HepG2 (cell line): ENCODE data around the gene FECH. TPM values are rescaled to one million over a fixed set of nuclear protein-coding genes. Genes with fewer than 3 reads are reported as not detected.

Experiments
- ATAC-seq: fragments of 200-7000 bp; cut with Tn5 transposase; 3 replicates; pipeline ENCODE4 v1.9.1; 2020; ENCODE audit warnings: mild to moderate bottlenecking, moderate library complexity
- BruUV-seq: library from RNA; stranded (reverse); fragments of 400-500 nt; replicated peaks from 2 replicates; lab custom pipeline; 2021; lab: Mats Ljungman, UMichigan
- CTCF ChIA-PET: fragments of 300-600 bp; formaldehyde crosslinking; extraction: SDS; loops from one replicate; lab custom pipeline; 2021; ENCODE audit warnings: low total read pairs, inconsistent platforms, low intra/inter-chr PET ratio; lab: Yijun Ruan, JAX
- POLR2A ChIA-PET: fragments of 350-600 bp; sonication (Branson Sonifier 250); formaldehyde crosslinking; loops from one replicate; lab custom pipeline; 2020; ENCODE audit warnings: antibody characterized with exemption, inconsistent platforms; lab: Yijun Ruan, JAX
- DNase-seq: peaks from one replicate; pipeline ENCODE4 v3.0.0-alpha.2; 2015; ENCODE audit warnings: low spot score
- FAIRE-seq: peaks from 3 replicates; lab custom pipeline; 2011; peaks lifted over from hg19 to GRCh38; lab: Jason Lieb, UNC
- H2AFZ ChIP-seq: one replicate; pipeline ENCODE4 v1.6.1; 2011; ENCODE audit warnings: low read length, inconsistent platforms
- H3K27ac ChIP-seq: fragments of 300-600 bp; 3 replicates; pipeline ENCODE4 v1.8.0; 2011; ENCODE audit warnings: mixed run types, mild to moderate bottlenecking, mixed read lengths, low read length, inconsistent platforms; ENCODE audit not compliant: insufficient read depth; ENCODE audit errors: extremely low read length
- H3K27me3 ChIP-seq, 2 experiments: fragments of 200-600 bp in 1 of 2; 2 replicates in 1 of 2; 3 replicates in 1 of 2; pipeline versions ENCODE4 v1.6.0 to v1.8.0; 2011; ENCODE audit warnings: low read length in 2 of 2, mild to moderate bottlenecking in 2 of 2, moderate library complexity in 2 of 2, inconsistent platforms in 1 of 2; ENCODE audit not compliant: insufficient read depth in 2 of 2, control insufficient read depth in 1 of 2
- H3K36me3 ChIP-seq, 2 experiments: fragments of 200-600 bp in 1 of 2; replicated peaks in 1 of 2; 2 replicates in 1 of 2; 3 replicates in 1 of 2; pipeline versions ENCODE4 v1.5.1 to v1.8.0; 2011; ENCODE audit warnings: low read length in 2 of 2, inconsistent platforms in 1 of 2; ENCODE audit not compliant: insufficient read depth in 2 of 2, control insufficient read depth in 1 of 2
- H3K4me1 ChIP-seq: 2 replicates; pipeline ENCODE4 v1.5.1; 2012; ENCODE audit warnings: low read length, inconsistent platforms; ENCODE audit not compliant: insufficient read depth
- H3K4me2 ChIP-seq: 2 replicates; pipeline ENCODE4 v1.6.0; 2011; ENCODE audit warnings: low read depth, low read length, inconsistent platforms
- H3K4me3 ChIP-seq, 3 experiments: fragments of 200-600 bp in 1 of 3; sonication (generic), shearing (Covaris generic) in 1 of 3; replicated peaks in 1 of 3; 2 replicates each; pipeline ENCODE4 v1.5.1; 2011 to 2016; ENCODE audit warnings: low read length in 3 of 3, inconsistent platforms in 2 of 3, low read depth in 2 of 3, mild to moderate bottlenecking in 2 of 3, control low read depth in 1 of 3, mixed read lengths in 1 of 3; ENCODE audit not compliant: insufficient read depth in 1 of 3
- H3K79me2 ChIP-seq: one replicate; pipeline ENCODE4 v1.6.1; 2011; ENCODE audit warnings: low read length, inconsistent platforms; ENCODE audit not compliant: insufficient read depth
- H3K9ac ChIP-seq: 2 replicates; pipeline ENCODE4 v1.6.0; 2011; ENCODE audit warnings: mild to moderate bottlenecking, low read depth, low read length, inconsistent platforms; ENCODE audit not compliant: insufficient read depth
- H3K9me3 ChIP-seq: 2 replicates; pipeline ENCODE4 v1.5.1; 2012; ENCODE audit warnings: mild to moderate bottlenecking, low read length
- H4K20me1 ChIP-seq: 2 replicates; pipeline ENCODE4 v1.6.0; 2011; ENCODE audit warnings: inconsistent platforms, mild to moderate bottlenecking, low read length, moderate library complexity; ENCODE audit not compliant: insufficient read depth
- ERF ChIP-seq: IDR thresholded peaks from 2 replicates; pipeline ENCODE4 v1.6.1; 2018; ENCODE audit warnings: missing biosample characterization, missing genetic modification reagents
- FOSL2 ChIP-seq: sonication (generic); formaldehyde crosslinking; IDR thresholded peaks from 2 replicates; pipeline ENCODE4 v1.4.0; 2020; ENCODE audit warnings: missing genetic modification reagents
- HNRNPLL ChIP-seq: fragments of 200-400 bp; formaldehyde crosslinking; IDR thresholded peaks from 2 replicates; pipeline ENCODE4 v1.6.1; 2017; ENCODE audit warnings: mild to moderate bottlenecking, low read depth, low read length; ENCODE audit not compliant: poor library complexity, severe bottlenecking
- KAT7 ChIP-seq: IDR thresholded peaks from 2 replicates; pipeline ENCODE4 v1.6.1; 2018; ENCODE audit warnings: borderline replicate concordance, missing compliant biosample characterization
- RAD51 ChIP-seq: fragments of 450-650 bp; IDR thresholded peaks from 2 replicates; pipeline ENCODE4 v1.6.1; 2016; ENCODE audit warnings: borderline replicate concordance
- ZKSCAN1 ChIP-seq: fragments of 150-350 bp; IDR thresholded peaks from 2 replicates; pipeline ENCODE4 v1.6.1; 2014; ENCODE audit warnings: low read length
- ZNF484 ChIP-seq: sonication (generic); formaldehyde crosslinking; IDR thresholded peaks from 2 replicates; pipeline ENCODE4 v1.5.1; 2020; ENCODE audit warnings: mild to moderate bottlenecking, low read depth, missing genetic modification reagents, borderline replicate concordance
- ZNF781 ChIP-seq: sonication (generic); formaldehyde crosslinking; IDR thresholded peaks from 2 replicates; pipeline ENCODE4 v1.5.1; 2020; ENCODE audit warnings: borderline replicate concordance, mild to moderate bottlenecking, missing genetic modification reagents; ENCODE audit errors: not compliant biosample characterization
- ZNF83 ChIP-seq: sonication (generic); formaldehyde crosslinking; IDR thresholded peaks from 2 replicates; pipeline ENCODE4 v1.4.0; 2020; ENCODE audit warnings: missing genetic modification reagents, mild to moderate bottlenecking, borderline replicate concordance
- ZSCAN20 ChIP-seq: sonication (generic); formaldehyde crosslinking; IDR thresholded peaks from 2 replicates; pipeline ENCODE4 v1.4.0; 2020; ENCODE audit warnings: missing genetic modification reagents, mild to moderate bottlenecking, borderline replicate concordance
- WGBS: methylation state at CpG from one replicate; pipeline ENCODE4 v1.1.6; 2017; ENCODE audit warnings: low lambda C conversion rate; 5-methylcytosine and 5-hydroxymethylcytosine counted together
- in situ Hi-C: cut with HindIII; loops from 2 replicates; pipeline ENCODE4 v1.10.0; 2017; ENCODE audit warnings: low pct_unique_long_range_greater_than_20kb; ENCODE audit not compliant: extremely low pct_ligation_motif_present
- intact Hi-C: fragments of 100-400 bp; cut with micrococcal nuclease; formaldehyde crosslinking; loops from one replicate; pipeline ENCODE4 v1.10.0; 2022; ENCODE audit not compliant: unreplicated experiment
- polyA plus RNA-seq, 8 experiments: library from polyadenylated mRNA; depleted of rRNA in 3 of 8; stranded (reverse) in 7 of 8; unstranded in 1 of 8; fragments of >200 nt; fragmentation: Illumina TruSeq in 4 of 8; extraction: Trizol in 4 of 8; gene quantifications; 2 replicates each; pipeline versions ENCODE4 v1.2.1 to v1.2.3, GENCODE V29; 2011 to 2016; ENCODE audit warnings: low read depth in 4 of 8, missing spikeins in 1 of 8, mixed read lengths in 1 of 8; ENCODE audit not compliant: insufficient read depth in 1 of 8
- total RNA-seq, 5 experiments: library from RNA; depleted of rRNA; stranded (reverse); fragments of >200 nt; fragmentation: Illumina TruSeq; extraction: Trizol; gene quantifications; 2 replicates each; pipeline ENCODE4 v1.2.3, GENCODE V29; 2016; ENCODE audit warnings: low read depth in 1 of 5
- TF ChIP-seq, protein P1 (sequence below): sonication (generic); formaldehyde crosslinking; IDR thresholded peaks from 2 replicates; pipeline ENCODE4 v1.5.0; 2020; ENCODE audit warnings: mild to moderate bottlenecking, missing genetic modification reagents
- TF ChIP-seq, protein P2 (sequence below), 2 experiments: sonication (generic) in 1 of 2; formaldehyde crosslinking in 1 of 2; IDR thresholded peaks; 2 replicates each; pipeline versions ENCODE4 v1.5.1 to v1.6.1; 2011 to 2020; ENCODE audit warnings: borderline replicate concordance in 1 of 2, low read depth in 1 of 2, low read length in 1 of 2, mild to moderate bottlenecking in 1 of 2, missing genetic modification reagents in 1 of 2, moderate library complexity in 1 of 2

Gene FECH
- total and polyA plus RNA-seq, 2 of the 13 experiments (the other 11 are each of a cell fraction or from before 2014, with no cell fraction given) = 14.7 to 21.9 TPM

GRCh38 chr18:57624988-57625387 lies 38.5 kb upstream of the FECH start:
- intact Hi-C loops = loop anchor here (5.0 to 10.0 kb wide), 3 partner anchors 190 to 790 kb away; no protein-coding TSS in a partner anchor
- CTCF ChIA-PET = no interaction called here
- in situ Hi-C loops = no loop called here
- Histone ChIP-seq H3K9me3 (no peaks in the 10 kb centered on the region), H3K4me2 (no peak overlapping the region), H3K4me1 (peaks cover 36% of the 10 kb centered on the region), H2AFZ (no peak overlapping the region), H3K27me3 (no peaks in the 10 kb centered on the region; a peak in 1 of 5 replicates), H3K9ac (no peak overlapping the region), H3K79me2 (peaks cover 16% of the 10 kb centered on the region), H3K4me3 (no peak overlapping the region), H4K20me1 (no peaks in the 10 kb centered on the region), H3K36me3 (peaks cover 0 to 2% of the 10 kb centered on the region in 2 experiments; a peak in 2 of 5 replicates), H3K27ac (no peak overlapping the region)
- TF ChIP-seq FOSL2 (CRISPR knock-in tag) (peak; percentile 66), ZSCAN20 (CRISPR knock-in tag) (no peak), ZKSCAN1 (no peak)
- FAIRE-seq (no peak), DNase-seq (no peak), ATAC-seq (no peak)
- no TSS peak for BruUV-seq
- WGBS = no CpG with 5 or more reads among the region's 4 CpGs
- POLR2A ChIA-PET = no interaction called here

- no TSS peak for BruUV-seq
- H4K20me1 ChIP-seq = no peaks in the 10 kb centered on the region
- POLR2A ChIA-PET = interaction anchor here (0.8 to 3.7 kb wide), 6 partner anchors 10 to 970 kb away, joined by 3 to 22 read pairs (median 4); partner anchors contain the start of gene WDR7
- no peaks in the 10 kb centered on the region; a peak in 1 of 5 replicates for H3K27me3 ChIP-seq
- 2% methylated on average over 14 of the region's 20 CpGs for WGBS
- peak overlapping the region; percentile 93 for H3K9ac ChIP-seq
- ATAC-seq = peak; percentile 64
- no peak for DNase-seq
- intact Hi-C loops = loop anchor here (5.0 to 10.0 kb wide), 3 partner anchors 194 to 794 kb away; no protein-coding TSS in a partner anchor
- H3K4me2 ChIP-seq = peak overlapping the region; percentile 69
- FAIRE-seq = no peak
- peaks cover 33% of the 10 kb centered on the region for H3K79me2 ChIP-seq
- in situ Hi-C loops = no loop called here
- H3K36me3 ChIP-seq = peaks cover 4 to 18% of the 10 kb centered on the region in 2 experiments
- CTCF ChIA-PET = no interaction called here
- no peak overlapping the region for H2AFZ ChIP-seq
- peak overlapping the region; percentile 86 for H3K27ac ChIP-seq
- no peaks in the 10 kb centered on the region for H3K9me3 ChIP-seq
- H3K4me1 ChIP-seq = peaks cover 26% of the 10 kb centered on the region
- H3K4me3 ChIP-seq = peak overlapping the region; percentile 87 to 98 (median 94)
- TF ChIP-seq, protein P1, sequence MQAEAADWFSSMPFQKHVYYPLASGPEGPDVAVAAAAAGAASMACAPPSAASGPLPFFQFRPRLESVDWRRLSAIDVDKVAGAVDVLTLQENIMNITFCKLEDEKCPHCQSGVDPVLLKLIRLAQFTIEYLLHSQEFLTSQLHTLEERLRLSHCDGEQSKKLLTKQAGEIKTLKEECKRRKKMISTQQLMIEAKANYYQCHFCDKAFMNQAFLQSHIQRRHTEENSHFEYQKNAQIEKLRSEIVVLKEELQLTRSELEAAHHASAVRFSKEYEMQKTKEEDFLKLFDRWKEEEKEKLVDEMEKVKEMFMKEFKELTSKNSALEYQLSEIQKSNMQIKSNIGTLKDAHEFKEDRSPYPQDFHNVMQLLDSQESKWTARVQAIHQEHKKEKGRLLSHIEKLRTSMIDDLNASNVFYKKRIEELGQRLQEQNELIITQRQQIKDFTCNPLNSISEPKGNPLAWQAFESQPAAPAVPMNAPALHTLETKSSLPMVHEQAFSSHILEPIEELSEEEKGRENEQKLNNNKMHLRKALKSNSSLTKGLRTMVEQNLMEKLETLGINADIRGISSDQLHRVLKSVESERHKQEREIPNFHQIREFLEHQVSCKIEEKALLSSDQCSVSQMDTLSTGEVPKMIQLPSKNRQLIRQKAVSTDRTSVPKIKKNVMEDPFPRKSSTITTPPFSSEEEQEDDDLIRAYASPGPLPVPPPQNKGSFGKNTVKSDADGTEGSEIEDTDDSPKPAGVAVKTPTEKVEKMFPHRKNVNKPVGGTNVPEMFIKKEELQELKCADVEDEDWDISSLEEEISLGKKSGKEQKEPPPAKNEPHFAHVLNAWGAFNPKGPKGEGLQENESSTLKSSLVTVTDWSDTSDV = no peak
- no peak for TF ChIP-seq ZNF484 (CRISPR knock-in tag)
- no peak for TF ChIP-seq ERF (CRISPR knock-in tag)
- TF ChIP-seq ZNF83 (CRISPR knock-in tag) = no peak
- no peak for TF ChIP-seq ZNF781 (CRISPR knock-in tag)
- no peak for TF ChIP-seq HNRNPLL
- TF ChIP-seq, protein P2, sequence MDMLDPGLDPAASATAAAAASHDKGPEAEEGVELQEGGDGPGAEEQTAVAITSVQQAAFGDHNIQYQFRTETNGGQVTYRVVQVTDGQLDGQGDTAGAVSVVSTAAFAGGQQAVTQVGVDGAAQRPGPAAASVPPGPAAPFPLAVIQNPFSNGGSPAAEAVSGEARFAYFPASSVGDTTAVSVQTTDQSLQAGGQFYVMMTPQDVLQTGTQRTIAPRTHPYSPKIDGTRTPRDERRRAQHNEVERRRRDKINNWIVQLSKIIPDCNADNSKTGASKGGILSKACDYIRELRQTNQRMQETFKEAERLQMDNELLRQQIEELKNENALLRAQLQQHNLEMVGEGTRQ (IDR thresholded peaks at IDR 0.05; ENCODE audit: low read depth, low read length) = no peak
- TF ChIP-seq, protein P2 (CRISPR knock-in tag; IDR thresholded peaks at IDR 0.05; ENCODE audit: borderline replicate concordance) = 0 out of 2 replicates have a peak, but pooled peaks have one; percentile 25
- TF ChIP-seq KAT7 (CRISPR knock-in tag) = no peak
- no peak for TF ChIP-seq RAD51
These were observed 34.7 kb upstream of the FECH start for GRCh38 chr18:57621246-57621604.
